SK-N-SH treated with all-trans-retinoic acid at 6 μM for 48 hours (cell line): ENCODE results near the gene GALNT11.

Experiments
- ATAC-seq: fragments of 200-7000 bp; cut with Tn5 transposase; 3 replicates; pipeline ENCODE4 v1.9.1; 2020; ENCODE audit warnings: mild to moderate bottlenecking, moderate library complexity
- ARNTL ChIP-seq: fragments of 450-650 bp; formaldehyde crosslinking; IDR thresholded peaks from 2 replicates; pipeline ENCODE4 v1.5.0; 2020; ENCODE audit warnings: low read depth, mild to moderate bottlenecking, moderate library complexity, borderline replicate concordance
- BACH2 ChIP-seq: fragments of 250-450 bp; sonication (Bioruptor Pico); IDR thresholded peaks from 2 replicates; pipeline ENCODE4 v1.9.0; 2021; ENCODE audit warnings: mild to moderate bottlenecking, borderline replicate concordance
- CSDC2 ChIP-seq: fragments of 250-450 bp; sonication (Bioruptor Pico); IDR thresholded peaks from 2 replicates; pipeline ENCODE4 v1.5.0; 2020; ENCODE audit warnings: mild to moderate bottlenecking, moderate library complexity
- CSRNP3 ChIP-seq: fragments of 250-450 bp; sonication (Bioruptor Pico); IDR thresholded peaks from 2 replicates; pipeline ENCODE4 v1.5.1; 2021; ENCODE audit warnings: mild to moderate bottlenecking, moderate library complexity
- ESRRG ChIP-seq: fragments of 250-450 bp; sonication (Bioruptor Pico); IDR thresholded peaks from 2 replicates; pipeline ENCODE4 v1.6.1; 2021; ENCODE audit warnings: mild to moderate bottlenecking
- PATZ1 ChIP-seq: fragments of 250-450 bp; sonication (Bioruptor Pico); IDR thresholded peaks from 2 replicates; pipeline ENCODE4 v1.8.0; 2020; ENCODE audit warnings: mild to moderate bottlenecking, moderate library complexity, borderline replicate concordance
- PPARA ChIP-seq: fragments of 250-450 bp; sonication (Bioruptor Pico); IDR thresholded peaks from 2 replicates; pipeline ENCODE4 v1.5.0; 2020; ENCODE audit warnings: mild to moderate bottlenecking, borderline replicate concordance
- SNAI2 ChIP-seq: fragments of 250-450 bp; sonication (Bioruptor Pico); IDR thresholded peaks from 2 replicates; pipeline ENCODE4 v1.5.0; 2020; ENCODE audit warnings: mild to moderate bottlenecking, moderate library complexity
- TOX ChIP-seq: fragments of 250-450 bp; sonication (Bioruptor Pico); IDR thresholded peaks from 2 replicates; pipeline ENCODE4 v1.8.0; 2021; ENCODE audit warnings: mild to moderate bottlenecking, moderate library complexity, borderline replicate concordance
- ZC3H10 ChIP-seq: fragments of 250-450 bp; sonication (Bioruptor Pico); IDR thresholded peaks from 2 replicates; pipeline ENCODE4 v1.5.1; 2021; ENCODE audit warnings: mild to moderate bottlenecking, moderate library complexity
- ZFP3 ChIP-seq: fragments of 250-450 bp; sonication (Bioruptor Pico); IDR thresholded peaks from 2 replicates; pipeline ENCODE4 v1.5.0; 2020; ENCODE audit warnings: mild to moderate bottlenecking, moderate library complexity
- ZNF565 ChIP-seq: fragments of 450-650 bp; formaldehyde crosslinking; conservative IDR thresholded peaks from 2 replicates; pipeline ENCODE4 v1.5.0; 2020; ENCODE audit warnings: low read depth, mild to moderate bottlenecking, moderate library complexity
- ZNF70 ChIP-seq: fragments of 450-650 bp; formaldehyde crosslinking; IDR thresholded peaks from 2 replicates; pipeline ENCODE4 v1.5.0; 2020; ENCODE audit warnings: mild to moderate bottlenecking, moderate library complexity
- ZNF8 ChIP-seq: fragments of 450-650 bp; formaldehyde crosslinking; IDR thresholded peaks from 2 replicates; pipeline ENCODE4 v1.5.0; 2020; ENCODE audit warnings: mild to moderate bottlenecking, moderate library complexity
- TF ChIP-seq, protein P1 (sequence below): fragments of 250-450 bp; sonication (Bioruptor Pico); IDR thresholded peaks from 2 replicates; pipeline ENCODE4 v1.5.1; 2020; ENCODE audit warnings: low read depth, mild to moderate bottlenecking, moderate library complexity
- TF ChIP-seq, protein P2 (sequence below): fragments of 250-450 bp; sonication (Bioruptor Pico); IDR thresholded peaks from 2 replicates; pipeline ENCODE4 v1.5.0; 2020; ENCODE audit warnings: mild to moderate bottlenecking, moderate library complexity

Gene GALNT11

GRCh38 chr7:151987748-151988529 lies 37.5 kb upstream of the GALNT11 start (continued):
- TF ChIP-seq CSRNP3 (CRISPR knock-in tag) (no peak), BACH2 (CRISPR knock-in tag) (no peak), ESRRG (CRISPR knock-in tag) (no peak), PATZ1 (CRISPR knock-in tag) (no peak), SNAI2 (CRISPR knock-in tag) (no peak), PPARA (CRISPR knock-in tag) (no peak), ZFP3 (CRISPR knock-in tag) (no peak), ZNF565 (CRISPR knock-in tag) (no peak)
- TF ChIP-seq, protein P1, sequence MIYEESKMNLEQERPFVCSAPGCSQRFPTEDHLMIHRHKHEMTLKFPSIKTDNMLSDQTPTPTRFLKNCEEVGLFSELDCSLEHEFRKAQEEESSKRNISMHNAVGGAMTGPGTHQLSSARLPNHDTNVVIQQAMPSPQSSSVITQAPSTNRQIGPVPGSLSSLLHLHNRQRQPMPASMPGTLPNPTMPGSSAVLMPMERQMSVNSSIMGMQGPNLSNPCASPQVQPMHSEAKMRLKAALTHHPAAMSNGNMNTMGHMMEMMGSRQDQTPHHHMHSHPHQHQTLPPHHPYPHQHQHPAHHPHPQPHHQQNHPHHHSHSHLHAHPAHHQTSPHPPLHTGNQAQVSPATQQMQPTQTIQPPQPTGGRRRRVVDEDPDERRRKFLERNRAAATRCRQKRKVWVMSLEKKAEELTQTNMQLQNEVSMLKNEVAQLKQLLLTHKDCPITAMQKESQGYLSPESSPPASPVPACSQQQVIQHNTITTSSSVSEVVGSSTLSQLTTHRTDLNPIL (CRISPR knock-in tag): no peak

- peak; percentile 94 for ATAC-seq
- TF ChIP-seq, protein P2, sequence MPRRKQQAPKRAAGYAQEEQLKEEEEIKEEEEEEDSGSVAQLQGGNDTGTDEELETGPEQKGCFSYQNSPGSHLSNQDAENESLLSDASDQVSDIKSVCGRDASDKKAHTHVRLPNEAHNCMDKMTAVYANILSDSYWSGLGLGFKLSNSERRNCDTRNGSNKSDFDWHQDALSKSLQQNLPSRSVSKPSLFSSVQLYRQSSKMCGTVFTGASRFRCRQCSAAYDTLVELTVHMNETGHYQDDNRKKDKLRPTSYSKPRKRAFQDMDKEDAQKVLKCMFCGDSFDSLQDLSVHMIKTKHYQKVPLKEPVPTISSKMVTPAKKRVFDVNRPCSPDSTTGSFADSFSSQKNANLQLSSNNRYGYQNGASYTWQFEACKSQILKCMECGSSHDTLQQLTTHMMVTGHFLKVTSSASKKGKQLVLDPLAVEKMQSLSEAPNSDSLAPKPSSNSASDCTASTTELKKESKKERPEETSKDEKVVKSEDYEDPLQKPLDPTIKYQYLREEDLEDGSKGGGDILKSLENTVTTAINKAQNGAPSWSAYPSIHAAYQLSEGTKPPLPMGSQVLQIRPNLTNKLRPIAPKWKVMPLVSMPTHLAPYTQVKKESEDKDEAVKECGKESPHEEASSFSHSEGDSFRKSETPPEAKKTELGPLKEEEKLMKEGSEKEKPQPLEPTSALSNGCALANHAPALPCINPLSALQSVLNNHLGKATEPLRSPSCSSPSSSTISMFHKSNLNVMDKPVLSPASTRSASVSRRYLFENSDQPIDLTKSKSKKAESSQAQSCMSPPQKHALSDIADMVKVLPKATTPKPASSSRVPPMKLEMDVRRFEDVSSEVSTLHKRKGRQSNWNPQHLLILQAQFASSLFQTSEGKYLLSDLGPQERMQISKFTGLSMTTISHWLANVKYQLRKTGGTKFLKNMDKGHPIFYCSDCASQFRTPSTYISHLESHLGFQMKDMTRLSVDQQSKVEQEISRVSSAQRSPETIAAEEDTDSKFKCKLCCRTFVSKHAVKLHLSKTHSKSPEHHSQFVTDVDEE (CRISPR knock-in tag): no peak
- TF ChIP-seq ZFP3 (CRISPR knock-in tag): 0 out of 2 replicates have a peak, but pooled peaks have one; percentile 28
Measured at GRCh38 chr7:151992375-151992774, 33.1 kb upstream of the GALNT11 start.

DNA sequence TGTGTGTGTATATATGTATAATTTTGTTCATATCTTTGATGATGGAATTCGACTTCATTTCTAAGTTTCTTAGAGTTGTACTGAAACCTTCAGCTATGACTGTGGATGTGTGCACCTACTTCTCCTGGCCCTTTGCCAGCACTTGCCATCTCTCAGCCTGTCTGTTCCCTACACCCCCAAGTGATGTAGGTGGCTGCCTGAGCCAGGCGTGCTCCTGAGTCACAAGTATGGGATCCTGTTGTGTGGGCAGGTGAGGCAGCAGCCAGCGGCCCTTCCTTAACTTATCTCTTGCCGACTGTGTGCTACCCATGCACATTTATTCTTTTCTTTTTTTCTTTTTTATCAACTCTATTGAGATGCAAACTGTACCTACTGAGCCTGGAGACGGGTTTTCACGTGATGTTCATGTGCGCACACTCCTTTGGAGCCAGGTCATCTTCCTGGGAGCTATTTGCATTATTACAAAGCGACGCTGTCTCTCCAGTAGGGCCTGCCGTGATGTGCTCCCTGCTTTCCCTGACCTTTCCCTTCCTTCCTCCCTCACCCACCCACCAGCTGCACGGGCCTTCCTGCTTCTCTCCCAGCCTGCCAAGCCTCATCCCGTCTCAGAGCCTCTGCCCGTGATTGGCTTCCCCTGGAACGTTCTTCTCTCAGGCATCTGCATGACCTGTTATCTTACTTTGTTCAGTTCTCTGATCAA lies 31.3 kb upstream of the GALNT11 start:
- TF ChIP-seq TOX (CRISPR knock-in tag): no peak
- no peak for TF ChIP-seq ZNF565 (CRISPR knock-in tag)
- no peak for TF ChIP-seq CSRNP3 (CRISPR knock-in tag)
- no peak for TF ChIP-seq ZNF8 (CRISPR knock-in tag)
- TF ChIP-seq ZFP3 (CRISPR knock-in tag): no peak
- no peak for ATAC-seq

- ATAC-seq: no peak
- no peak for TF ChIP-seq ZNF565 (CRISPR knock-in tag)
- TF ChIP-seq ARNTL (CRISPR knock-in tag): no peak
- TF ChIP-seq CSDC2 (CRISPR knock-in tag): no peak
- no peak for TF ChIP-seq CSRNP3 (CRISPR knock-in tag)
- TF ChIP-seq PPARA (CRISPR knock-in tag): no peak
- no peak for TF ChIP-seq ESRRG (CRISPR knock-in tag)
- TF ChIP-seq ZC3H10 (CRISPR knock-in tag): no peak
- no peak for TF ChIP-seq SNAI2 (CRISPR knock-in tag)
- no peak for TF ChIP-seq ZNF70 (CRISPR knock-in tag)
- TF ChIP-seq, all 23 proteins: peak for 0
Measured at GRCh38 chr7:151999424-152000090, 25.9 kb upstream of the GALNT11 start.
